Hepatocyte (in vitro differentiated cells): ENCODE measurements around the gene DIMT1. TPM values are rescaled to one million over a fixed set of nuclear protein-coding genes. Genes with fewer than 3 reads are reported as not detected.

Experiments
- DNase-seq: peaks from one replicate; pipeline ENCODE4 v3.0.0-alpha.2; 2016; ENCODE audit warnings: low spot score
- H2AFZ ChIP-seq: fragments of 200-600 bp; sonication (generic); 2 replicates; pipeline ENCODE4 v1.6.0; 2016; ENCODE audit warnings: antibody characterized with exemption, mild to moderate bottlenecking
- H3K27ac ChIP-seq: fragments of 200-600 bp; sonication (generic); 2 replicates; pipeline ENCODE4 v1.5.1; 2016; ENCODE audit warnings: mild to moderate bottlenecking
- H3K27me3 ChIP-seq: fragments of 200-600 bp; sonication (generic); 2 replicates; pipeline ENCODE4 v1.6.1; 2016
- H3K36me3 ChIP-seq: fragments of 200-600 bp; sonication (generic); replicated peaks from 2 replicates; pipeline ENCODE4 v1.5.1; 2016; ENCODE audit warnings: low read depth; ENCODE audit not compliant: insufficient read depth
- H3K4me1 ChIP-seq: fragments of 200-600 bp; sonication (generic); 2 replicates; pipeline ENCODE4 v1.5.1; 2016; ENCODE audit warnings: mild to moderate bottlenecking, moderate library complexity; ENCODE audit not compliant: insufficient read depth
- H3K4me2 ChIP-seq: fragments of 200-600 bp; sonication (generic); 2 replicates; pipeline ENCODE4 v1.6.0; 2016
- H3K4me3 ChIP-seq: fragments of 200-600 bp; sonication (generic); 2 replicates; pipeline ENCODE4 v1.5.1; 2016; ENCODE audit warnings: mild to moderate bottlenecking
- H3K79me2 ChIP-seq: fragments of 200-600 bp; sonication (generic); 2 replicates; pipeline ENCODE4 v1.6.0; 2017; ENCODE audit warnings: mild to moderate bottlenecking
- H3K9me2 ChIP-seq: fragments of 200-600 bp; sonication (generic); replicated peaks from 2 replicates; pipeline ENCODE4 v1.6.0; 2017; ENCODE audit warnings: mild to moderate bottlenecking; ENCODE audit not compliant: insufficient read depth
- H3K9me3 ChIP-seq: fragments of 200-600 bp; sonication (generic); 2 replicates; pipeline ENCODE4 v1.5.1; 2016; ENCODE audit warnings: low read depth, mild to moderate bottlenecking
- H4K20me1 ChIP-seq: fragments of 200-600 bp; sonication (generic); 2 replicates; pipeline ENCODE4 v1.6.0; 2016; ENCODE audit warnings: mild to moderate bottlenecking; ENCODE audit not compliant: insufficient read depth, poor library complexity, severe bottlenecking
- EZH2 ChIP-seq: fragments of 200-600 bp; sonication (generic); IDR thresholded peaks from 2 replicates; pipeline ENCODE4 v1.6.1; 2016; ENCODE audit warnings: antibody characterized with exemption, mild to moderate bottlenecking, borderline replicate concordance
- EZH2phosphoT487 ChIP-seq: fragments of 200-600 bp; sonication (generic); IDR thresholded peaks from one replicate; pipeline ENCODE4 v1.6.1; 2018; ENCODE audit warnings: antibody characterized with exemption, mild to moderate bottlenecking, low read depth, moderate library complexity; ENCODE audit not compliant: unreplicated experiment, severe bottlenecking
- WGBS: methylation state at CpG from one replicate; pipeline ENCODE4 v1.1.6; 2016; ENCODE audit warnings: low lambda C conversion rate; ENCODE audit errors: missing lambda C conversion rate; 5-methylcytosine and 5-hydroxymethylcytosine counted together
- polyA plus RNA-seq: library from polyadenylated mRNA; unstranded; fragments of >200 nt; fragmentation: Nextera tagmentation; extraction: Ambion mirVana; gene quantifications from 2 replicates; pipeline ENCODE4 v1.2.1, GENCODE V29; 2016
- total RNA-seq: library from RNA; depleted of rRNA; stranded (reverse); fragments of >200 nt; gene quantifications from 2 replicates; pipeline ENCODE4 v1.2.3, GENCODE V29; 2014
- TF ChIP-seq, protein P1 (sequence below): fragments of 200-600 bp; sonication (generic); IDR thresholded peaks from 2 replicates; pipeline ENCODE4 v1.5.1; 2016; ENCODE audit warnings: antibody characterized with exemption, mild to moderate bottlenecking; ENCODE audit not compliant: poor library complexity

Gene DIMT1
- total and polyA plus RNA-seq, 2 experiments from 2014 or later, result 23.5 to 25.7 TPM

DNA sequence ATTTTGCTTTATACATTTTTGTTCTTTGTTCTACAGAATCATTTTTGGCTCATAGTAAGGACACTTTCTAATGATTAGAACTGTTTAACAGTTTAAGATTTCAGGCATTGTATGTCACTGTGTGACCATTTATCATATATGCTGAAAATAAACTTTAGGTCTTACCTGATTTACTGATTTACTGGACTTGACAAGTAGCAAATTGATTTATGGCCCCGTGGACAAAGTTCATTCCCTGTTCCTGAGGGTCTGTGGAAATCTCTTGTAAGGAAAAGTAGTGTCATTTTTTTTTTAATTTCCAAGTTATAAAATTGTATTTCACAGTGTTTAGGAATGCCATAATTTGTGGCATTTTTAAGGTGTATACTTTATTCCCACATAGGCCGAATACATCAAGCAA is 57.0 kb downstream of the DIMT1 start:
- H3K79me2 ChIP-seq, result peaks cover 48% of the 10 kb centered on the region

DNA sequence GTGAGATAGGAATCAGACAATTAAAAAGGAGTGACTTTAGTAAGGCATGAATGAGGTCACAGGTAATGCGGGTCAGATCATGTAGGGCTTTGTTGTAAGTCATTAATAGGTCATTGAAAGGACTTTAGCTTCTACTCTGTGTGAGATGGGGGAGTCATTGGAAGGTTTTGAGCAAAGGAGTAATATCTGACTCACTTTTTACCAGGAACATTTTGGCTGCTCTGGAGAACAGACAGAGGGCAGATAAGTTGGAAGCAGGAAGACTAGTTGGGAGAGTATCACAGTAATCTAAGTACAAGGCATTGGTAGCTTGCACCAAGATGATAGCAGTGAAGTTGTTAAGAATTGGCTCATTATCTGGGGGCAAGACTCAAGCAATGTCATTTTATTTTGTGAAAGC is 60.3 kb downstream of the DIMT1 start:
- Histone ChIP-seq H3K9me3 (no peaks in the 10 kb centered on the region), H3K4me3 (no peak overlapping the region), H3K27me3 (no peaks in the 10 kb centered on the region), H2AFZ (no peak overlapping the region), H3K4me1 (no peaks in the 10 kb centered on the region), H3K36me3 (no peaks in the 10 kb centered on the region), H4K20me1 (peaks cover 2% of the 10 kb centered on the region), H3K4me2 (no peak overlapping the region), H3K9me2 (no peaks in the 10 kb centered on the region), H3K79me2 (peaks cover 80% of the 10 kb centered on the region), H3K27ac (no peak overlapping the region)
- TF ChIP-seq EZH2 (no peak), EZH2phosphoT487 (no peak)
- TF ChIP-seq, protein P1, sequence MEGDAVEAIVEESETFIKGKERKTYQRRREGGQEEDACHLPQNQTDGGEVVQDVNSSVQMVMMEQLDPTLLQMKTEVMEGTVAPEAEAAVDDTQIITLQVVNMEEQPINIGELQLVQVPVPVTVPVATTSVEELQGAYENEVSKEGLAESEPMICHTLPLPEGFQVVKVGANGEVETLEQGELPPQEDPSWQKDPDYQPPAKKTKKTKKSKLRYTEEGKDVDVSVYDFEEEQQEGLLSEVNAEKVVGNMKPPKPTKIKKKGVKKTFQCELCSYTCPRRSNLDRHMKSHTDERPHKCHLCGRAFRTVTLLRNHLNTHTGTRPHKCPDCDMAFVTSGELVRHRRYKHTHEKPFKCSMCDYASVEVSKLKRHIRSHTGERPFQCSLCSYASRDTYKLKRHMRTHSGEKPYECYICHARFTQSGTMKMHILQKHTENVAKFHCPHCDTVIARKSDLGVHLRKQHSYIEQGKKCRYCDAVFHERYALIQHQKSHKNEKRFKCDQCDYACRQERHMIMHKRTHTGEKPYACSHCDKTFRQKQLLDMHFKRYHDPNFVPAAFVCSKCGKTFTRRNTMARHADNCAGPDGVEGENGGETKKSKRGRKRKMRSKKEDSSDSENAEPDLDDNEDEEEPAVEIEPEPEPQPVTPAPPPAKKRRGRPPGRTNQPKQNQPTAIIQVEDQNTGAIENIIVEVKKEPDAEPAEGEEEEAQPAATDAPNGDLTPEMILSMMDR, result no peak
- WGBS, result 100% methylated on average over 1 of the region's 1 CpG
- DNase-seq, result no peak

More for the DNA sequence above, 57.0 kb downstream of the DIMT1 start:
- H3K27me3 ChIP-seq, result no peaks in the 10 kb centered on the region
- no peaks in the 10 kb centered on the region for H3K9me2 ChIP-seq
- no peaks in the 10 kb centered on the region for H3K4me1 ChIP-seq
- H3K4me3 ChIP-seq, result no peak overlapping the region
- TF ChIP-seq, protein P1, result no peak
- TF ChIP-seq EZH2 (no peak), EZH2phosphoT487 (no peak)
- no peak for DNase-seq
- H3K27ac ChIP-seq, result no peak overlapping the region
- no peak overlapping the region for H2AFZ ChIP-seq
- WGBS, result 86% methylated on average over 2 of the region's 2 CpGs
- peaks cover 2% of the 10 kb centered on the region for H4K20me1 ChIP-seq
- no peaks in the 10 kb centered on the region for H3K9me3 ChIP-seq
- H3K4me2 ChIP-seq, result no peak overlapping the region
- H3K36me3 ChIP-seq, result no peaks in the 10 kb centered on the region

DNA sequence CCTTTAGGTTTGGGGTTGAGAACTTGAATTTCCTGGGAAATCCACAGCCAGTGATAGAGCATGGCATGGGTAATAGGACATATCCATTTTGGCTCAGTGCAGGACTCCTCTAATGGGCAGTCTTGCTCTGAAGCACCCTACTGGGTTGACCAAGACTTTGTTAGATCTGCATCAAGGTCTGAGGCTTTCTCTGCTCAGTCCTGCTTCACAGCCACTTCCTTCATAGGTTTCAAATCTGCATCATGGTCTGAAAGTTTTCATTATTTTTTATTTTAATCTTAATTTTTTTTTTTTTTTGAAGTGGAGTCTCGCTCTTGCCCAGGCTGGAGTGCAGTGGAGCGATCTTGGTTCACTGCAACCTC is 61.2 kb downstream of the DIMT1 start:
- Histone ChIP-seq H3K36me3 (no peaks in the 10 kb centered on the region), H3K27me3 (no peaks in the 10 kb centered on the region), H3K9me2 (no peaks in the 10 kb centered on the region), H3K4me1 (no peaks in the 10 kb centered on the region), H3K4me3 (no peak overlapping the region), H3K27ac (no peak overlapping the region), H2AFZ (no peak overlapping the region), H3K79me2 (peaks cover 88% of the 10 kb centered on the region), H4K20me1 (peaks cover 2% of the 10 kb centered on the region), H3K4me2 (no peak overlapping the region), H3K9me3 (no peaks in the 10 kb centered on the region)
- no peak for DNase-seq
- TF ChIP-seq EZH2phosphoT487 (no peak), EZH2 (no peak)
- TF ChIP-seq, protein P1, result no peak
- 93% methylated on average over 2 of the region's 2 CpGs for WGBS
